GM19468 (cell line): Measurements from ENCODE around the gene TIMM44.
A peak's percentile ranks its signal among the peaks of the same experiment; 100 is the strongest.
"Not testable (repeated sequence)": the region's sequence is repeated elsewhere in the genome, so short reads cannot be mapped to it uniquely, and the experiment has no call there.

Source experiments
- ATAC-seq: cut with Tn5 transposase; IDR thresholded peaks from one replicate; pipeline ENCODE4 v1.9.1; 2021; ENCODE audit warnings: mild to moderate bottlenecking, moderate library complexity, moderate number of reproducible peaks; ENCODE audit not compliant: unreplicated experiment; ENCODE audit errors: extremely low read depth

TIMM44 gene

GRCh38 chr19:7926727-7927604 is 16.5 kb downstream of the TIMM44 start:
- ATAC-seq, result no peak

DNA sequence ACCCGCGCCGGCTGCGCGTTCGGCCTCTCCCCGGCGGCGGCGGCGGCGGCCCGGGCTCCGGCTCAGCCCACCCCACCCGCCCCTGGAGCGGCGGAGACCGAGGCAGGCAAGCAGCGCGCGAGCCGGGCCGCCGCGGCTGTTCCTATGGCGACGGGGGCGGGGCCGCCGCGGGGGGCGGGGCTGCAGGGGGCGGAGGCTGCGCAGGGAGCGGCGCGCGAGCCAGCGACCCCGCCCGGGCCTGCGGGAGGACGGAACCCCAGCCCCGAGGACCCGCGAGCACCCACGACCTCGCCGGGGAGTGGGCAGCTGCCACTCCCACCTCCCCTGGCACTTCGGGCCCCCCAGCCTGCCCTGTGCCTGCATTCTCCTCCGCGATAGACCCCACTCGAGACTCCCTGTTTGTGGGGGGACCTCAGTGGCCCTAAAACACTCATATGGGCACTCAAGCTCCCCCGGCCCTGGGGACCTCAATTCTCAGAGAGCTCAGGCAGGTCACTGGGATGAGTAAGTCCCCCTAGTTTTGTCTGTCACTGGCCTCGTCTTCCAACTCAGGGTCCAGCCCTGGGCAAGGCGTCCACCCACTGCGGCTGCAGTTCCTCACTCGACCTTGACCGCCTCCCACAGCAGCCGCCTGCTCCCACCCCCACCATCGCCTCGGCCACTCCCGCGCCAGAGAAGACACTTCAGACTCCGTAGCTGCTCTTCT is 17.3 kb downstream of the TIMM44 start, which contains the start of gene CTXN1:
CTXN1 (minus strand) TSS at position 115 of the 706 bp plus-strand sequence. CDS start 597 bp downstream, outside the sequence.
- no peak for ATAC-seq

- ATAC-seq, result no peak
These were observed 18.2 kb downstream of the TIMM44 start for GRCh38 chr19:7925171-7925851.

DNA sequence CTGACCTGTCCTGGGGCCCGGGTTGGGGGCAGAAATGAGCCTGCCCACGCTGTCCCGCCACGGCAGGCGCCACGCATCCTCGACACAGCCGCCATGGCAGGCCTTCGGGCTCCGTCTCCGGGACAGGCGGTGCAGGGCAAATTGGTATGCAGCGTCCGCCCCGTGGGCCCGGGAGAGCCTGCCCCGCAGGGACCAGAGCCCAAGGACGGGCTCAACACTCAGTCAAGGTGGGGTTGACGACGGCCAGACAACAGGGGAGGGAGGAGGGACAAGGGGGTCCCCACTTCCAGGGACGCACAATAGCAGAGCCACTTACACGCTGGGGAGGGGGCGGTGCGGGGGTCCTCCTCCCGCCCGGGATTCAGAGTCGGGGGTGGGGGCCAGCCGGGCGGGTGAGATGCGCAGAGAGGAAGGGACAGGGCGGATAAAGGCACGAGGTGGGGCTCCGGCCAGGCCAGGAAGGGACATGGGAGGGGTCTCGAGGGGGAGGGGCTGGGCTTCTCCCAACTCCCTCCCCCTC is 18.8 kb downstream of the TIMM44 start:
- ATAC-seq, result no peak

- ATAC-seq, result no peak
These were observed 19.2 kb downstream of the TIMM44 start for GRCh38 chr19:7924241-7924640.

DNA sequence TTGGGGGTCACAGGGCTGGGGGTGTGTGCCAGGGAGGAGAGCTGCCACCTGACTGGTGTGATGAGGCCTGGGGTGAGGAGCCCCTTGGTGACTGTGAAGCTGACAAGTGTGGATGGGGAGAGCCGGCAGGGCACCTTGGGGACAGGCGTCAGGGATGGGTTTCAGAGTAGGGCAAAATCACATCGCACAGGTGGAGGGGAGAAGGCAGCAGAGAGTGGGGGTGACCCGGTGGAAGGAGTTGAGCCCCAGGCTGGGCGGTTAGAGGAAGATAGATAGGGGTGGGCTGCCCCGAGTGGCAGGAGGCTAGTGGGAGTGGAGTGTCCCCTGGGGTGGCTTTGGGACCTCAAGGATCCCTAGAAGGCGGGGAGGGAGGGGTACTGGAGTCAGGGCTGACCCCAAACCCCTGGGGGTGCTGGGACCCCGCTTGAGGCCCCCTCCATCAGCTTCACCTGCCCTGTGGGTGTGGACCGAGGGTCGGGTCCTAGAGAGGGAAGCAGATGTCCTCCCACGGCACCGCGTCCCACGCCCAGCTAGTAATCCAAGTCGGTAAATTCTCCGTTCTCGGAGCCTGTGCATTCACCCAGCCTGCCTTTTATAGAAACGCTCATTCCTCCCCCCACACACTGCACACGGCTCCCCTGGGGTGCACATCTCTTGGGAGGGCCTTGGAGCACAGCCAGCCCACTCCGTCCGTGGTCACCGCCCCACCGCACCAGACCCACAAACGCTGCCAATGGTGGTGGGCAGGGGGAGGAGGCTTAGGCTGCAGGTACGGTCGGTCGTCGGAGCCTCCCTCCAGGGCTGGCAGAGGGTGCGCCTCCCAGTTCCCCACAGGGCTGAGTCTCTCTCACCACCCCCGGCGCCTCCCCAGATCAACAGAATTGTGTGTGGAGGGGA is 19.9 kb downstream of the TIMM44 start:
- no peak for ATAC-seq

GRCh38 chr19:7922836-7923195 is 20.6 kb downstream of the TIMM44 start:
- ATAC-seq, result no peak

GRCh38 chr19:7921967-7922835 is 21.3 kb downstream of the TIMM44 start:
- ATAC-seq, result no peak

- no peak for ATAC-seq
These were observed 22.0 kb downstream of the TIMM44 start for GRCh38 chr19:7921302-7921966.

DNA sequence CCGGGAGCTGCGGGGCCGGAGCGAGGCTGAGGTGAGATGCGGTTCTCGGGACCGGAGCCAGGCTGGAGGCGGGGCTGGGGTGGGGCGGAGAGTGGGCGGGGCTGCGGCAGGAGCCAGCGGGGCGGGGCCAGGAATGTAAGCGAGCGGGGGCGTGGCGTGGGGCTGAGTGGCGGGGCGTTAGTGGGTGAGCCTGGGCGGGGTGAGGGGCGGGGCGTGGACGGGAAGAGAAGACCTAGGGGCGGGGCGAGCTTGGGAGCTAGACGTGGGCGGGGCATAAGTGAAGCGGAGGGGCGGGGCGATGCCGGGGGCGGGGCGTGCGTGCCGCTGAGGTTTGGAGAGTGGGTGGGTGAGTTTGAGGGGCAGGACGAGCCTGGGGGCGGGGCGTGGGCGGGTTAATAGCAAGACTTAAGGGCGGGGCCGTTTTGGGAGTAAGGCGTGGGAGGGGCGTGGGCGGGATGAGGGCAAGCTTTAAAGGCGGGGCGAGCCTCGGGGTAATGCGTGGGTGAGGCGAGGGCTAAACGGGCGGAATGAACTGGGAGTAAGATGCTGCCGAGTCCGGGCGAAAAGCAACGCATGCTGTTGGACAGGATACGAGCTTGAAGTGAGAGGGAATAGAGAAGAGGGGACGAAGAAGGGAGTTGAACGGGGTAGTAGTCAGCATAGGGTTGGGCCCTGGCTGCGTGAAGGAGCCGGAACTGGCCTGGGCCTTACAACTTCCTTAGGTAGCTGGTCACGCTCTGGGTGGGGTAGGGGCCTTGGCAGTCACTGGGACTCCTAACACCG is 22.8 kb downstream of the TIMM44 start:
- peak; percentile 21 for ATAC-seq

GRCh38 chr19:7919610-7920518 is 23.6 kb downstream of the TIMM44 start, which contains the start of gene SNAPC2:
SNAPC2 (plus strand) TSS chr19:7920338; CDS start chr19:7920367, 29 bp downstream.
- peak; percentile 34 for ATAC-seq

GRCh38 chr19:7918615-7919421 is 24.6 kb downstream of the TIMM44 start:
- ATAC-seq, result no peak

DNA sequence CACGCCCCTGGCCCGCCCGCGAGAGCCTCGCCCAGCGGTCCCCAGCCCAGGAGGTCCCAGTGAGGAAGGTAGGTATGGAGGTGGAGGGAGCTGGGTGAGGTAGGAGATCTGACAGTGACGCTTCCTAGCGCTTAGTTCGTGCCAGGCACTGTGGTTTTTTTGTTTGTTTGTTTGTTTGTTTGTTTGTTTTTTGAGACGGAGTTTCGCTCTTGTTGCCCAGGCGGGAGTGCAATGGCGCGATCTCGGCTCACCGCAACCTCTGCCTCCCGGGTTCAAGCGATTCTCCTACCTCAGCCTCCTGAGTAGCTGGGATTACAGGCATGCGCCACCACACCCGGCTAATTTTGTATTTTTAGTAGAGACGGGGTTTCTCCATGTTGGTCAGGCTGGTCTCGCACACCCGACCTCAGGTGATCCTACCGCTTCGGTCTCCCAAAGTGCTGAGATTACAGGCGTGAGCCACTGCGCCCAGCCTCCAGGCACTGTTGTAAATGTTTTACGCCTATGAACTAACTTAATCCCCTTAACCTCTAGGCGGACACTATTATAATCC is 25.3 kb downstream of the TIMM44 start:
- ATAC-seq, result not testable (repeated sequence)

GRCh38 chr19:7917267-7918061 is 26.0 kb downstream of the TIMM44 start:
- no peak for ATAC-seq

DNA sequence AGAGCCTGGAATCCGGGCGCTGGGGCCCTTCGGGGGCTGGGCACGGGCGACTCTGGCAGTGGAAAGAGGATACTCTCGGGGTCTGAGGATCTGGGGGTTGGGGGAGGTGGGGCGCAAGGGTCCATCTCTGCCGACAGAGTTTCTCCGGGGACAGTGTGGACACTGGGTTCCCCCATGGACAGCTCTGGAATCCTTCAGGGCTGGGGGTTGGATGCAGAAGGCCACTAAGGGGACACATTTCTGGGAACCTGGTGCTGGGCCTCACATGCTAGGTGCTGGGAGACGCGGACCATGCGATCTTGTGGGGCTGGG is 26.6 kb downstream of the TIMM44 start:
- no peak for ATAC-seq
